Measurements from ENCODE around the gene SMYD3. TPM values are rescaled to one million over a fixed set of nuclear protein-coding genes. Genes with fewer than 3 reads are reported as not detected.

The SMYD3 gene
- total RNA-seq, 2 donors from 2014 or later = 16.2 to 16.4 TPM

DNA sequence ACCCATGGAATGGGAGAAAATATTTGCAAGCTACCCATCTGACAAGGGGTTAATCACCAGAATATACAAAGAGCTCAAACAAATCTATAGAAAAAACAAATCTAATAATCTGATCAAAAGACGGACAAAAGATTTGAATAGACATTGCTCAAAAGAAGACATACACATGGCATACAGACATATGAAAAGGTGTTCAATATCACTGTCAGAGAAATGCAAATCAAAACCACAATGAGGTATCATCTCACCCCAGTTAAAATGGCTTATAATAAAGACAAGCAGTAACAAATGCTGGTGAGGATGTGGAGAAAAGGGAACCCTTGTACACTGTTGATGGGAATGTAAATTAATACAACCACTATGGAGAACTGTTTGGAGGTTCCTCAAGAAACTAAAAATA lies 600.9 kb downstream of the SMYD3 start:
- DNase-seq = no peak
- TF ChIP-seq, protein P1, sequence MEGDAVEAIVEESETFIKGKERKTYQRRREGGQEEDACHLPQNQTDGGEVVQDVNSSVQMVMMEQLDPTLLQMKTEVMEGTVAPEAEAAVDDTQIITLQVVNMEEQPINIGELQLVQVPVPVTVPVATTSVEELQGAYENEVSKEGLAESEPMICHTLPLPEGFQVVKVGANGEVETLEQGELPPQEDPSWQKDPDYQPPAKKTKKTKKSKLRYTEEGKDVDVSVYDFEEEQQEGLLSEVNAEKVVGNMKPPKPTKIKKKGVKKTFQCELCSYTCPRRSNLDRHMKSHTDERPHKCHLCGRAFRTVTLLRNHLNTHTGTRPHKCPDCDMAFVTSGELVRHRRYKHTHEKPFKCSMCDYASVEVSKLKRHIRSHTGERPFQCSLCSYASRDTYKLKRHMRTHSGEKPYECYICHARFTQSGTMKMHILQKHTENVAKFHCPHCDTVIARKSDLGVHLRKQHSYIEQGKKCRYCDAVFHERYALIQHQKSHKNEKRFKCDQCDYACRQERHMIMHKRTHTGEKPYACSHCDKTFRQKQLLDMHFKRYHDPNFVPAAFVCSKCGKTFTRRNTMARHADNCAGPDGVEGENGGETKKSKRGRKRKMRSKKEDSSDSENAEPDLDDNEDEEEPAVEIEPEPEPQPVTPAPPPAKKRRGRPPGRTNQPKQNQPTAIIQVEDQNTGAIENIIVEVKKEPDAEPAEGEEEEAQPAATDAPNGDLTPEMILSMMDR (IDR thresholded peaks at IDR 0.05) = no peak
- Histone ChIP-seq H3K9me3 (no peaks in the 10 kb centered on the region), H3K27me3 (no peaks in the 10 kb centered on the region), H3K4me1 (no peaks in the 10 kb centered on the region), H3K27ac (no peak overlapping the region), H3K4me3 (no peak overlapping the region), H3K9ac (ENCODE audit: low read depth in 2 of 2, low read length in 2 of 2) (no peak overlapping the region), H3K36me3 (no peaks in the 10 kb centered on the region)
- intact Hi-C loops (cut with DNase I) = no loop called here

DNA sequence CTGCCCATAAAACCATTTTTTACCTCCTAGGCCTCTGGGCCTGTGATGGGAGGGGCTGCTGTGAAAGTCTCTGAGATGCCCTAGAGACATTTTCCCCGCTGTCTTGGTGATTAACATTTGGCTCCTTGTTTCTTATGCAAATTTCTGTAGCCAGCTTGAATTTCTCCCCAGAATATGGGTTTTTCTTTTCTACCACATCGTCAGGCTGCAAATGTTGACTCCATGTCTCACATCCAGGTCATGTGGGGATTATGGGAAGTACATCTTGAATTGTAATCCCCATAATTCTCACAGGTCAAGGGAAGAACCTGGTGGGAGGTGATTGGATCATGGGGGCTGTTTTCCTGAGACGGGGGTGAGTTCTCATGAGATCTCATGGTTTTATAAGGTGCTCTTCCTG lies 603.2 kb downstream of the SMYD3 start:
- Histone ChIP-seq H3K27ac (no peak overlapping the region), H3K4me1 (no peaks in the 10 kb centered on the region), H3K36me3 (no peaks in the 10 kb centered on the region), H3K9me3 (no peaks in the 10 kb centered on the region), H3K9ac (ENCODE audit: low read depth in 2 of 2, low read length in 2 of 2) (no peak overlapping the region), H3K4me3 (no peak overlapping the region), H3K27me3 (no peaks in the 10 kb centered on the region)
- TF ChIP-seq, protein P1 (IDR thresholded peaks at IDR 0.05) = no peak
- no peak for DNase-seq
- intact Hi-C loops (cut with DNase I) = no loop called here

DNA sequence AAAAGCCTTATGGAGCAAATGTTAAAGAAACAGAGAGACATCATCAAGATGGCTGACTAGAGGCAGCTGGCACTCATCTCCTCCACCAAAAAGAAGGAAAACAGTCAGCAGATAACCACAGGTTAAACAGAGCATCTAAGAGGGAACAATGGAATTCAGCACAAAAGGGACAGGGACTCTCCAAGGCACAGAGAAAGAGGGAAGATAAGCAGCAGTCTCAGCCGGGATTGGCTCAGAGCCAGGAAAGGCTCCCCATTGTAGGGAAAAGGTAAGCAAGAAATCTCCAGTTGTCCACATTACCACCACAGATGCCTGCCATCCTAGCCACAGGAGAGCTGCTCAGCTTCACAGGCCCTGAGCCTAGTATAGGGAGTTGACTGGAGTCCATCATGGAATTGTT lies 605.5 kb downstream of the SMYD3 start:
- H3K36me3 ChIP-seq = no peaks in the 10 kb centered on the region
- intact Hi-C loops (cut with DNase I) = no loop called here
- TF ChIP-seq, protein P1 (IDR thresholded peaks at IDR 0.05) = no peak

DNA sequence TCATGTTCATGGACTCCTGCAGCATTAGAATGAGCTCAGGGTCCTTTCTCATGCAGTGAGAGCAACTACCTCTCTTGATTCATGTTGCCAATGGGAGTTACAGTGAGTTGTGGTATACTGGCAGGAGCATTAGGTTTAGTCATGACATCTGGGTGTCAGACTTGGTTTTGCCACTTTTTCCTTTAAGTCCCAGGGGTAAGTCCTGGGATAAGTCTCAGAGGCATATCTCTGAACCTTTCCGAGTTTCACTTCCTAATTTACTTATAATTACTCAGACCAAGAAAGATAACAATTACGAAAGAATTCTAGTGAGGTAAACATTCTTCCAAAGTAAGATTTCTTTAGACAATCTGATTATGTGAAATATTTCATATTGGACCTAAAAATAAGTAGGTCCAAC lies 606.0 kb downstream of the SMYD3 start:
- no peak overlapping the region for H3K4me3 ChIP-seq
- no peaks in the 10 kb centered on the region for H3K9me3 ChIP-seq
- H3K9ac ChIP-seq (ENCODE audit: low read depth in 2 of 2, low read length in 2 of 2) = no peak overlapping the region
- intact Hi-C loops (cut with DNase I) = no loop called here
- H3K27ac ChIP-seq = no peak overlapping the region
- H3K36me3 ChIP-seq = no peaks in the 10 kb centered on the region
- TF ChIP-seq, protein P1 (IDR thresholded peaks at IDR 0.05) = no peak
- no peak for DNase-seq
- no peaks in the 10 kb centered on the region for H3K4me1 ChIP-seq
- no peaks in the 10 kb centered on the region for H3K27me3 ChIP-seq

More for the DNA sequence above, 605.5 kb downstream of the SMYD3 start:
- H3K27me3 ChIP-seq = no peaks in the 10 kb centered on the region
- H3K4me3 ChIP-seq = no peak overlapping the region
- no peaks in the 10 kb centered on the region for H3K4me1 ChIP-seq
- H3K9me3 ChIP-seq = no peaks in the 10 kb centered on the region
- no peak for DNase-seq
- no peak overlapping the region for H3K9ac ChIP-seq (ENCODE audit: low read depth in 2 of 2, low read length in 2 of 2)
- H3K27ac ChIP-seq = no peak overlapping the region

DNA sequence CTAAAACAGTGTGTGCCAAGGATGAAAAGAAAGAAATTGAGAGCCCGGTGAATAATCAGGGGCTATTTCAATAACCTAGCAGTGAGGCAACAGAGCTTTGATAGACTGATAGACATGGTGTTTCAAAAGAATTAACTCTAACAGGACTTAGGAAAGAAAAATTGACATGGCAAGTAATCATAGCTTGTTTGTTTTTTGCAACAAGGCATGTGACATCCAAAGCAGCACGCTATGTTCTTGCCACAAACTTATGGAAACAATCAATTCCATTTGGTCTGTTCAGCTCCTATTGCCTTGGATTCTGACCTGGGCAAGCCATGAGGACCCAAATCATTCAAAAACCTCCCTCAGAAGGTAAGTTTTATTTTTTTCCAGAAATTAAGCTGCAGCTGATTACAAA lies 608.5 kb downstream of the SMYD3 start:
- TF ChIP-seq, protein P1 (IDR thresholded peaks at IDR 0.05) = no peak
- no peak overlapping the region for H3K4me3 ChIP-seq
- no peak for DNase-seq

More for the DNA sequence above, 608.5 kb downstream of the SMYD3 start:
- Histone ChIP-seq H3K4me1 (no peaks in the 10 kb centered on the region), H3K9me3 (no peaks in the 10 kb centered on the region), H3K27me3 (no peaks in the 10 kb centered on the region), H3K9ac (ENCODE audit: low read depth in 2 of 2, low read length in 2 of 2) (no peak overlapping the region), H3K27ac (no peak overlapping the region), H3K36me3 (no peaks in the 10 kb centered on the region)
- intact Hi-C loops (cut with DNase I) = loop anchor here (5.0 kb wide), 1 partner anchor 104 kb away; no protein-coding TSS in a partner anchor
